HepG2 (cell line): Measurements from ENCODE around the gene MROH2A. TPM values are rescaled to one million over a fixed set of nuclear protein-coding genes. Genes with fewer than 3 reads are reported as not detected.

Source experiments
- ATAC-seq: fragments of 200-7000 bp; cut with Tn5 transposase; 3 replicates; pipeline ENCODE4 v1.9.1; 2020; ENCODE audit warnings: mild to moderate bottlenecking, moderate library complexity
- BruUV-seq: library from RNA; stranded (reverse); fragments of 400-500 nt; replicated peaks from 2 replicates; lab custom pipeline; 2021; lab: Mats Ljungman, UMichigan
- CTCF ChIA-PET: fragments of 300-600 bp; formaldehyde crosslinking; extraction: SDS; loops from one replicate; lab custom pipeline; 2021; ENCODE audit warnings: low total read pairs, inconsistent platforms, low intra/inter-chr PET ratio; lab: Yijun Ruan, JAX
- POLR2A ChIA-PET: fragments of 350-600 bp; sonication (Branson Sonifier 250); formaldehyde crosslinking; loops from one replicate; lab custom pipeline; 2020; ENCODE audit warnings: antibody characterized with exemption, inconsistent platforms; lab: Yijun Ruan, JAX
- DNase-seq: peaks from one replicate; pipeline ENCODE4 v3.0.0-alpha.2; 2015; ENCODE audit warnings: low spot score
- FAIRE-seq: peaks from 3 replicates; lab custom pipeline; 2011; peaks lifted over from hg19 to GRCh38; lab: Jason Lieb, UNC
- H2AFZ ChIP-seq: one replicate; pipeline ENCODE4 v1.6.1; 2011; ENCODE audit warnings: low read length, inconsistent platforms
- H3K27ac ChIP-seq: fragments of 300-600 bp; 3 replicates; pipeline ENCODE4 v1.8.0; 2011; ENCODE audit warnings: mixed run types, mild to moderate bottlenecking, mixed read lengths, low read length, inconsistent platforms; ENCODE audit not compliant: insufficient read depth; ENCODE audit errors: extremely low read length
- H3K27me3 ChIP-seq, 2 experiments: fragments of 200-600 bp in 1 of 2; 2 replicates in 1 of 2; 3 replicates in 1 of 2; pipeline versions ENCODE4 v1.6.0 to v1.8.0; 2011; ENCODE audit warnings: low read length in 2 of 2, mild to moderate bottlenecking in 2 of 2, moderate library complexity in 2 of 2, inconsistent platforms in 1 of 2; ENCODE audit not compliant: insufficient read depth in 2 of 2, control insufficient read depth in 1 of 2
- H3K36me3 ChIP-seq, 2 experiments: fragments of 200-600 bp in 1 of 2; replicated peaks in 1 of 2; 2 replicates in 1 of 2; 3 replicates in 1 of 2; pipeline versions ENCODE4 v1.5.1 to v1.8.0; 2011; ENCODE audit warnings: low read length in 2 of 2, inconsistent platforms in 1 of 2; ENCODE audit not compliant: insufficient read depth in 2 of 2, control insufficient read depth in 1 of 2
- H3K4me1 ChIP-seq: 2 replicates; pipeline ENCODE4 v1.5.1; 2012; ENCODE audit warnings: low read length, inconsistent platforms; ENCODE audit not compliant: insufficient read depth
- H3K4me2 ChIP-seq: 2 replicates; pipeline ENCODE4 v1.6.0; 2011; ENCODE audit warnings: low read depth, low read length, inconsistent platforms
- H3K4me3 ChIP-seq, 3 experiments: fragments of 200-600 bp in 1 of 3; sonication (generic), shearing (Covaris generic) in 1 of 3; replicated peaks in 1 of 3; 2 replicates each; pipeline ENCODE4 v1.5.1; 2011 to 2016; ENCODE audit warnings: low read length in 3 of 3, inconsistent platforms in 2 of 3, low read depth in 2 of 3, mild to moderate bottlenecking in 2 of 3, control low read depth in 1 of 3, mixed read lengths in 1 of 3; ENCODE audit not compliant: insufficient read depth in 1 of 3
- H3K79me2 ChIP-seq: one replicate; pipeline ENCODE4 v1.6.1; 2011; ENCODE audit warnings: low read length, inconsistent platforms; ENCODE audit not compliant: insufficient read depth
- H3K9ac ChIP-seq: 2 replicates; pipeline ENCODE4 v1.6.0; 2011; ENCODE audit warnings: mild to moderate bottlenecking, low read depth, low read length, inconsistent platforms; ENCODE audit not compliant: insufficient read depth
- H3K9me3 ChIP-seq: 2 replicates; pipeline ENCODE4 v1.5.1; 2012; ENCODE audit warnings: mild to moderate bottlenecking, low read length
- H4K20me1 ChIP-seq: 2 replicates; pipeline ENCODE4 v1.6.0; 2011; ENCODE audit warnings: inconsistent platforms, mild to moderate bottlenecking, low read length, moderate library complexity; ENCODE audit not compliant: insufficient read depth
- JUND ChIP-seq: sonication (generic); formaldehyde crosslinking; IDR thresholded peaks from 2 replicates; pipeline ENCODE4 v1.8.0; 2022; ENCODE audit warnings: mild to moderate bottlenecking, missing genetic modification reagents
- LCORL ChIP-seq, 2 experiments: fragments of 450-650 bp in 1 of 2; sonication (generic) in 1 of 2; formaldehyde crosslinking in 1 of 2; IDR thresholded peaks; 2 replicates each; pipeline versions ENCODE4 v1.5.0 to v1.6.1; 2017 to 2020; ENCODE audit warnings: antibody characterized with exemption in 1 of 2, missing genetic modification reagents in 1 of 2
- PHF21A ChIP-seq: sonication (generic); formaldehyde crosslinking; IDR thresholded peaks from 2 replicates; pipeline ENCODE4 v1.5.0; 2020; ENCODE audit warnings: mild to moderate bottlenecking, missing genetic modification reagents
- POLR2A ChIP-seq, 2 experiments: IDR thresholded peaks; 2 replicates each; pipeline ENCODE4 v1.6.1; 2011; ENCODE audit warnings: low read depth in 2 of 2, low read length in 2 of 2, mild to moderate bottlenecking in 1 of 2, moderate library complexity in 1 of 2; ENCODE audit not compliant: insufficient read depth in 1 of 2
- TBP ChIP-seq: sonication (generic); formaldehyde crosslinking; IDR thresholded peaks from 2 replicates; pipeline ENCODE4 v1.5.0; 2020; ENCODE audit warnings: missing genetic modification reagents
- TMF1 ChIP-seq: sonication (generic); formaldehyde crosslinking; IDR thresholded peaks from 2 replicates; pipeline ENCODE4 v1.8.1; 2022; ENCODE audit warnings: low read depth, missing genetic modification reagents
- TOPORS ChIP-seq: sonication (generic); formaldehyde crosslinking; IDR thresholded peaks from 2 replicates; pipeline ENCODE4 v1.8.0; 2023; ENCODE audit warnings: mild to moderate bottlenecking, missing genetic modification reagents
- WGBS: methylation state at CpG from one replicate; pipeline ENCODE4 v1.1.6; 2017; ENCODE audit warnings: low lambda C conversion rate; 5-methylcytosine and 5-hydroxymethylcytosine counted together
- in situ Hi-C: cut with HindIII; loops from 2 replicates; pipeline ENCODE4 v1.10.0; 2017; ENCODE audit warnings: low pct_unique_long_range_greater_than_20kb; ENCODE audit not compliant: extremely low pct_ligation_motif_present
- intact Hi-C: fragments of 100-400 bp; cut with micrococcal nuclease; formaldehyde crosslinking; loops from one replicate; pipeline ENCODE4 v1.10.0; 2022; ENCODE audit not compliant: unreplicated experiment
- polyA plus RNA-seq, 8 experiments: library from polyadenylated mRNA; depleted of rRNA in 3 of 8; stranded (reverse) in 7 of 8; unstranded in 1 of 8; fragments of >200 nt; fragmentation: Illumina TruSeq in 4 of 8; extraction: Trizol in 4 of 8; gene quantifications; 2 replicates each; pipeline versions ENCODE4 v1.2.1 to v1.2.3, GENCODE V29; 2011 to 2016; ENCODE audit warnings: low read depth in 4 of 8, missing spikeins in 1 of 8, mixed read lengths in 1 of 8; ENCODE audit not compliant: insufficient read depth in 1 of 8
- total RNA-seq, 5 experiments: library from RNA; depleted of rRNA; stranded (reverse); fragments of >200 nt; fragmentation: Illumina TruSeq; extraction: Trizol; gene quantifications; 2 replicates each; pipeline ENCODE4 v1.2.3, GENCODE V29; 2016; ENCODE audit warnings: low read depth in 1 of 5
- TF ChIP-seq, protein P1 (sequence below): sonication (generic); formaldehyde crosslinking; IDR thresholded peaks from 2 replicates; pipeline ENCODE4 v1.8.0; 2022; ENCODE audit warnings: missing genetic modification reagents, mild to moderate bottlenecking, inconsistent platforms, borderline replicate concordance
- TF ChIP-seq, protein P2 (sequence below): sonication (generic); formaldehyde crosslinking; IDR thresholded peaks from 2 replicates; pipeline ENCODE4 v1.5.0; 2020; ENCODE audit warnings: missing genetic modification reagents

The MROH2A gene
- total and polyA plus RNA-seq, 2 of the 13 experiments (the other 11 are each of a cell fraction or from before 2014, with no cell fraction given) = 0.03 to 0.04 TPM

DNA sequence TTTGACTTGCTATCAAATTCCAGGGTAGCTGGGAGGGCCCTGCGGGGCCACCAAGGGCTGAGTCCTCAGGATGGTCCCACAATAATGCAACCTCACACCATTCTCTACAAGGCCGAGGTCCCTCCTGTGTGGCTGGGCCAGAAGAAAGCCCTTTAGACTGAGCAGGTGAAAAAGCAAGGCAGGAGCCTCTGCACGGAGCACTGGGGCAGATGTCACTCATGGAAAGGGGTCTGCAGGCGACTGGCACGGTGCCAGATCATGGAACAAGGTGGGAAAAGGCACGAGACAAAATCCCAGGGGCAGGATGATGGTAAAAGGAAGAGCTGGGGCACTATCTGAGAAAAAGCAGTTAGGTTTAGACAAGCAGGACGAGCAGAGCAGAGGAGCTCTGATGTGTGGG is 60.1 kb downstream of the MROH2A start:
- WGBS = 90% methylated on average over 7 of the region's 7 CpGs
- Histone ChIP-seq H3K4me3 (no peak overlapping the region), H3K9me3 (no peaks in the 10 kb centered on the region), H3K79me2 (peaks cover 44% of the 10 kb centered on the region), H3K36me3 (peaks cover 55 to 84% of the 10 kb centered on the region in 2 experiments), H3K27me3 (no peaks in the 10 kb centered on the region), H3K27ac (no peak overlapping the region), H4K20me1 (peaks cover 16% of the 10 kb centered on the region; the same call in 1 of the 2 replicates), H3K9ac (no peak overlapping the region), H2AFZ (no peak overlapping the region), H3K4me1 (peaks cover 22% of the 10 kb centered on the region; the same call in 1 of the 2 replicates), H3K4me2 (no peak overlapping the region)
- ATAC-seq (no peak), FAIRE-seq (no peak), DNase-seq (no peak)
- TF ChIP-seq TMF1 (CRISPR knock-in tag) (no peak), LCORL (IDR thresholded peaks at IDR 0.05) (peak; percentile 90), LCORL (CRISPR knock-in tag; IDR thresholded peaks at IDR 0.05) (no peak), TBP (CRISPR knock-in tag) (no peak)
- CTCF ChIA-PET = no interaction called here
- no TSS peak for BruUV-seq
- in situ Hi-C loops (loop anchor here (25.0 kb wide), 1 partner anchor 526 kb away; the partner anchor contains the start of gene SAG), intact Hi-C loops (loop anchor here (10.0 kb wide), 1 partner anchor 393 kb away; no protein-coding TSS in a partner anchor)
- POLR2A ChIA-PET = no interaction called here

DNA sequence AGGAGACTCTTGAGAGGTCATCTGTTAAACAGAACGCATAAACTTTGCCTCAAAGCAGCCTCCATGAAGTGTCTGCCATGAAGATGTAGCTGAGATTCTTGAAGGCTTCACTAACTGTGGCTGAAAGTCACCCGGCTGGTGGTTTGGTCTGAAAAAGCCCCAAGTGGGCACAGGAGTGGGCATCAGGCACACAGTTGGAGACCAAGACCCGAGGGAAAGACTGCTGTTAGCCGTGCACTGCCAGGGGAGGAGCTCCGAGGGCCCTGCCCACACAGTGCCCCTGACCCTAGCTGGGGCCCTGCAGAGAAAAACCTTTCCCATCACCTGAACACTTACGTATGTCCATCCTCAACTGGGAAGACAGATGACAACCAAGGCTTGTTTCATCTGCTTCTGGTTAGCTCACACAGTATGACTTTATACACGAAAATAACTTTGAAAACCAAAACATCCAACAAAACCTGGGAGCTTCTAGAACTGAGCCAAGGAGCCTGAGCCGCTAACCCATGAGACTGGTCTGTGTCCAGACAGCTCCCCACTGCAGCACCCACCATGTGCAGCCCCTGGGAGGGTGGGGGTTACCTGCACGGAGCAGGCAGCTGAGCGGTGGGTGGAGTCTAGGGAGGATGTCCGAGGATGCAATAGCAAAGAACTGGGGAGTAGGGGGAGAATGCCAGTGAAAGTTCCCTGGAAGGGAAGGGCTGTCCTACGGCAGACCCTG is 60.8 kb downstream of the MROH2A start:
- Histone ChIP-seq H3K9me3 (no peaks in the 10 kb centered on the region), H3K4me3 (no peak overlapping the region), H3K79me2 (peaks cover 44% of the 10 kb centered on the region), H3K36me3 (peaks cover 60 to 90% of the 10 kb centered on the region in 2 experiments), H3K4me1 (peaks cover 22% of the 10 kb centered on the region; the same call in 1 of the 2 replicates), H3K4me2 (no peak overlapping the region), H3K9ac (no peak overlapping the region), H2AFZ (no peak overlapping the region), H3K27me3 (no peaks in the 10 kb centered on the region), H3K27ac (no peak overlapping the region), H4K20me1 (peaks cover 16% of the 10 kb centered on the region; the same call in 1 of the 2 replicates)
- ChIA-PET CTCF (no interaction called here), POLR2A (no interaction called here)
- peak; percentile 22 for ATAC-seq
- TF ChIP-seq POLR2A (IDR thresholded peaks at IDR 0.05; ENCODE audit: insufficient read depth in 1 of 2, low read depth in 2 of 2, low read length in 2 of 2) = 0 out of 4 replicates have a peak, but pooled peaks of 1 of the 2 experiments have one; percentile 8
- no peak for TF ChIP-seq TOPORS (CRISPR knock-in tag)
- TF ChIP-seq, protein P1, sequence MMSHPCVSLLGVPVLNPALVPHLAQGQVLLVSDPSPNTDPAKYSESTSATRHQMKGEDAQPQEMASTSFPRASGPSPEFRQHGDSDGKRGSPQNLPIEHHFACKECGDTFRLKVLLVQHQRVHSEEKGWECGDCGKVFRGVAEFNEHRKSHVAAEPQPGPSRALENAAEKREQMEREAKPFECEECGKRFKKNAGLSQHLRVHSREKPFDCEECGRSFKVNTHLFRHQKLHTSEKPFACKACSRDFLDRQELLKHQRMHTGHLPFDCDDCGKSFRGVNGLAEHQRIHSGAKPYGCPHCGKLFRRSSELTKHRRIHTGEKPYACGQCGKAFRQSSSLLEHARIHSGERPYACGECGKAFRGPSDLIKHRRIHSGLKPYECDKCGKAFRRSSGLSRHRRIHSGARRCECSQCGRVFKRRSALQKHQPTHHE = no peak
- TF ChIP-seq, protein P2, sequence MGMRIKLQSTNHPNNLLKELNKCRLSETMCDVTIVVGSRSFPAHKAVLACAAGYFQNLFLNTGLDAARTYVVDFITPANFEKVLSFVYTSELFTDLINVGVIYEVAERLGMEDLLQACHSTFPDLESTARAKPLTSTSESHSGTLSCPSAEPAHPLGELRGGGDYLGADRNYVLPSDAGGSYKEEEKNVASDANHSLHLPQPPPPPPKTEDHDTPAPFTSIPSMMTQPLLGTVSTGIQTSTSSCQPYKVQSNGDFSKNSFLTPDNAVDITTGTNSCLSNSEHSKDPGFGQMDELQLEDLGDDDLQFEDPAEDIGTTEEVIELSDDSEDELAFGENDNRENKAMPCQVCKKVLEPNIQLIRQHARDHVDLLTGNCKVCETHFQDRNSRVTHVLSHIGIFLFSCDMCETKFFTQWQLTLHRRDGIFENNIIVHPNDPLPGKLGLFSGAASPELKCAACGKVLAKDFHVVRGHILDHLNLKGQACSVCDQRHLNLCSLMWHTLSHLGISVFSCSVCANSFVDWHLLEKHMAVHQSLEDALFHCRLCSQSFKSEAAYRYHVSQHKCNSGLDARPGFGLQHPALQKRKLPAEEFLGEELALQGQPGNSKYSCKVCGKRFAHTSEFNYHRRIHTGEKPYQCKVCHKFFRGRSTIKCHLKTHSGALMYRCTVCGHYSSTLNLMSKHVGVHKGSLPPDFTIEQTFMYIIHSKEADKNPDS (CRISPR knock-in tag) = no peak
- TF ChIP-seq PHF21A (CRISPR knock-in tag) = no peak
- TF ChIP-seq JUND (CRISPR knock-in tag) = no peak
- FAIRE-seq = no peak
- intact Hi-C loops (loop anchor here (10.0 kb wide), 1 partner anchor 394 kb away; no protein-coding TSS in a partner anchor), in situ Hi-C loops (loop anchor here (25.0 kb wide), 1 partner anchor 527 kb away; the partner anchor contains the start of gene SAG)
- BruUV-seq = no TSS peak
- 95% methylated on average over 12 of the region's 12 CpGs for WGBS
- DNase-seq = no peak
